Measurements from ENCODE around the gene ZFYVE9.

- TF ChIP-seq CTCF (IDR thresholded peaks at IDR 0.05; ENCODE audit: low read depth, low read length), result no peak
- TF ChIP-seq POLR2A (IDR thresholded peaks at IDR 0.05; ENCODE audit: extremely low read depth, insufficient read length), result no peak
Observed at GRCh38 chr1:52288286-52288685, 146.4 kb downstream of the ZFYVE9 start.

Data from NB4 (cell line).